HEK293 (cell line): ENCODE measurements around the gene SAG.

Experiments used
- CTCF ChIP-seq: fragments of 450-650 bp; formaldehyde crosslinking; IDR thresholded peaks from 2 replicates; pipeline ENCODE4 v1.5.1; 2016; ENCODE audit warnings: missing biosample characterization, missing genetic modification characterization
- PBX3 ChIP-seq: sonication (generic); formaldehyde crosslinking; IDR thresholded peaks from 2 replicates; pipeline ENCODE4 v1.8.1; 2022; ENCODE audit warnings: mild to moderate bottlenecking, moderate library complexity, missing genetic modification reagents
- YY1 ChIP-seq: fragments of 450-650 bp; formaldehyde crosslinking; IDR thresholded peaks from 2 replicates; pipeline ENCODE4 v1.5.1; 2018; ENCODE audit warnings: missing biosample characterization, missing genetic modification characterization
- ZBTB48 ChIP-seq: fragments of 450-650 bp; formaldehyde crosslinking; IDR thresholded peaks from 2 replicates; pipeline ENCODE4 v1.5.1; 2016; ENCODE audit warnings: missing biosample characterization, missing genetic modification characterization
- ZNF140 ChIP-seq: fragments of 450-650 bp; formaldehyde crosslinking; IDR thresholded peaks from 2 replicates; pipeline ENCODE4 v1.5.1; 2016; ENCODE audit warnings: missing biosample characterization, missing genetic modification characterization
- ZNF530 ChIP-seq: fragments of 450-650 bp; formaldehyde crosslinking; IDR thresholded peaks from 2 replicates; pipeline ENCODE4 v1.5.1; 2016; ENCODE audit warnings: low read depth, missing biosample characterization, missing genetic modification characterization
- ZNF830 ChIP-seq: fragments of 450-650 bp; IDR thresholded peaks from 2 replicates; pipeline ENCODE4 v1.5.0; 2018; ENCODE audit warnings: missing biosample characterization, missing genetic modification characterization, low read depth, mild to moderate bottlenecking, moderate library complexity

GRCh38 chr2:233290051-233290845, 17.4 kb upstream of the SAG start:
- TF ChIP-seq ZBTB48 (tag by site-specific recombination) (no peak), CTCF (no peak), YY1 (tag by site-specific recombination) (no peak), PBX3 (CRISPR knock-in tag) (no peak), ZNF830 (tag by site-specific recombination) (no peak), ZNF530 (tag by site-specific recombination) (no peak), ZNF140 (tag by site-specific recombination) (no peak)
